Measurements from ENCODE around the gene KCTD6.

GRCh38 chr3:58530354-58530865, 38.5 kb downstream of the KCTD6 start:
- no peak for TF ChIP-seq CREB1 (IDR thresholded peaks at IDR 0.05)
- TF ChIP-seq JUND (IDR thresholded peaks at IDR 0.05; ENCODE audit: low read length): no peak
- TF ChIP-seq SUZ12 (IDR thresholded peaks at IDR 0.05; ENCODE audit: low read length): no peak
- no peak for TF ChIP-seq CTCF (IDR thresholded peaks at IDR 0.05; ENCODE audit: control extremely low read depth in 1 of 3, insufficient read depth in 1 of 3, low read depth in 1 of 3, low read length in 3 of 3)
